ENCODE results near the gene PRSS16.

PRSS16 gene

GRCh38 chr6:27288136-27289044 lies 40.9 kb downstream of the PRSS16 start:
- no peak for DNase-seq

- no peak for DNase-seq
These were observed 42.8 kb downstream of the PRSS16 start for GRCh38 chr6:27290065-27290849.

DNA sequence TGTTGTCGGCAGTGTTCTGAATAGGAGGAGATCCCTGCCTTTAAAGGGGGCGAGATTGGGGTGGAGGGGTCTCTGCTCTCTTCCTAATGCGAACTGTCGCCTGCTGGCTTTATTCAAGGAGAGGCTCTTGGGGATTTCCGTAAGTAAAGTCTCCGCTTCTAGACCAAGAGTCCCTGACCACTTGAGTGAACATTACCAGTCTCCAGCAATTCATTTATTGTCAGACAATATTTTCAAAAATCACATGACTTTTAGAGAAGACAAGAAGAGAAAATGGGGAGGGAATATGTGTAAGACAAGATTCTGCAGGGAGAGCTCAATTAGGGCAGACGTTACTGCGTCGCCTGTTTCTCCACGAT lies 43.3 kb downstream of the PRSS16 start:
- no peak for DNase-seq

GRCh38 chr6:27293436-27294098 lies 46.1 kb downstream of the PRSS16 start:
- DNase-seq: no peak

DNA sequence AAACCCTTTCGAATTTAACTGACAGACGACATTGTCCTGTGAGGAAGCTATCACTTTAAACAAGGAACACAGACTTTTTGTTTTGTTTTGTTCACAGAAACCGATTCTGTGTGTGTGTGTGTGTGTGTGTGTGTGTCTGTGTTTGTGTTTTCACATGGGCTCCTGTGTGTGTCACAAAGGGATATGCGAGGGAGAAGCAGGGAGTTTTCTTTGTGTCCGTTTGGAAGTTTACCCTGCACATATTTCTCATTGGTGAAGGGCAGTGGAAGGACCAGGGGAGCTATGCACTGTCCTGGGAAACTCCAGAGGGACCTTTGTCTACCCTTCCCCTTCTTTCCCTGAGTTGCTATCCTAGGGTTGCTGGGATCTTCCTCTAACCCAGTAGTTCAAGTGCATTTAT lies 46.9 kb downstream of the PRSS16 start:
- no peak for DNase-seq

DNA sequence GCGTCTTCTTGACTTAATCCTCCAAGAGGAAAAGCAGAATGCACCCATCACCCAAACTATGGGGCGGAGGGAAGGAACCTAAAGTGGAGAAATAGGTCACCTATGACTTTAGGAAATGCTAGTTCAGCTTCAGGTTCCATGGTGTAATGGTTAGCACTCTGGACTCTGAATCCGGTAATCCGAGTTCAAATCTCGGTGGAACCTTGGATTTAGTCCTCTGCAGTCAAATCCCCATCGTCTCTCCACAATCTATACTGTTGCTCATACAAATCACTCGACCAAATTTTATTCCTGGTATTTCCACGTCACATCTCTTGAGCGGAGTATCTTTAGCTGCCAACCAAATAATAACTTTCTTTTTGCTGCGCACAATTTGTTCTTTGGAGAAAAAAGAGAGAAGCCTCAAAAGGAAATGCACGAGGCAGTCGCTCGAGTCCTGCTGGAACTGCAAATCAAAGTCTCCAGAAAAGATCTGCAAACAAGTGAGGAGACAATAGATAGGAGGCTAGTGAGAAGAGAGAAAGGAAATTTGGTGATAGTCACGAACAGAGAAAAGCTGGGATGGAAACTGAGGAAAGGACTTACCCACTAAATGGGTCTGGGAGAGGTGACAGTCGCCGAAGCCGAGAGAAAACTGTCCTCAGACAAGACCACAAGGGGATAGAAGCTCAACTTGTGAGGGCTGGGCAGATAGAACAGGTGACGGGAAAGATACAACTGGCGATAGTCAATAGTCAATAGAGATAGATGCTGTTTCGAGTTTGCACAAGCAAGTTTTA lies 48.0 kb downstream of the PRSS16 start:
- DNase-seq: no peak

GRCh38 chr6:27296106-27296783 lies 48.7 kb downstream of the PRSS16 start:
- DNase-seq: no peak

- no peak for DNase-seq
These were observed 50.0 kb downstream of the PRSS16 start for GRCh38 chr6:27297484-27297856.

- no peak for DNase-seq
These were observed 50.6 kb downstream of the PRSS16 start for GRCh38 chr6:27297857-27298730.

DNA sequence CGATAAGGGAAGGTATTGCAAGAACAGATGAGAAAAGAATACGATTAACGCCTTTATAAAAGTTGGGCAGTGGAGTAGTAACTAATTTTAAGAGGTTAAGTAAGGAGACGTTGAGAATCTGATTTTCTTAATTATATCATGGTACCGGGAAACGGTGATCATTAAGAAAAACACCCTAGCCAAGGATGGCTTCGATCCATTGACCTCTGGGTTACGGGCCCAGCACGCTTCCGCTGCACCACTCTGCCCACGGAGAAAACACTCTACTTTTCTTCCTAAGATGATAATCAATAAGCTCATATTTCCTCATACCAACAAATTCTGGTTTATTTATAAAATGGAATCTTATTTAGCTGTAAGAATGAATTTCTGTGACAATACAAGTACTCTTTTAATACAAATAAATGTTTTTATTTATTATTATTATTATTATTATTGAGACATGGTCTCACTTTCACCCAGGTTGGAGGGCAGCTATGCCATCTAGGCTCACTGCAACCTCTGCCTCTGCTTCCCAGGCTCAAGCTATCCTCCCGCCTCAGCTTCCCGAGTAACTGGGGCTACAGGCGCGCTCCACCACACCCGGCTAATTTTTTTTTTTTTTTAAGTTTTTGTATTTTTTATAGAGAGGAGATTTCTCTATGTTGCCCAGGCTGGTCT lies 56.2 kb downstream of the PRSS16 start:
- DNase-seq: no peak
